ENCODE measurements around the gene BICRA.
A peak's percentile ranks its signal among the peaks of the same experiment; 100 is the strongest.

Gene BICRA

DNA sequence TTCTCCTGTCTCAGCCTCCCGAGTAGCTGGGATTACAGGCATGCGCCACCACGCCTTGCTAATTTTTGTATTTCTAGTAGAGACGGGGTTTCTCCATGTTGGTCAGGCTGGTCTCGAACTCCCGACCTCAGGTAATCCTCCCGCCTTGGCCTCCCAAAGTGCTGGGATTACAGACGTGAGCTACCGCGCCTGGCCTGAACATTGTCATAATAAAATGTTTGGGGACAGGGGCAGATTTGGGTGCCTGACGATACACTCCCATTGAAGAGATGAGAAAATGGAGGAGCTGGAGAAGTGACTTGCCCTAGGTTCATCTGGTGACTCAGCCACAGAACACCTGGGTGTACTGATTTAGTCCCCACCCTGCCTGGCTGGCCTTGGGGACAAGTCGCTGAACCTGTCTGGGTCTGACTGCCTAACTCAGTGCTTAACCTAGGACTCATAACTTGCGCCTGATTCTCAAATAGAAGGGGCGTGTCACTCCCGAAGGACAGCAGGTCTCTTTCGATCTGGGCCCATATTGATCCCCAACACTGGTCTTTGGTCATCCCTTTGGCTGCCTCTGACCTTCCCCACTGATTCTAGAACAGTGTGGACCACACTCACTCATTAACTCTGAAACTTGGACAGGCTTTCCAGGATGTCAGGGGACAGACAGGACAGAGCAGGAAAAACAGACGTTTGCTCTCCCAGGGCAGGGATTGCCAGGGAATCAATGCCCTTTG lies 7.6 kb upstream of the BICRA start:
- DNase-seq, result no peak

DNA sequence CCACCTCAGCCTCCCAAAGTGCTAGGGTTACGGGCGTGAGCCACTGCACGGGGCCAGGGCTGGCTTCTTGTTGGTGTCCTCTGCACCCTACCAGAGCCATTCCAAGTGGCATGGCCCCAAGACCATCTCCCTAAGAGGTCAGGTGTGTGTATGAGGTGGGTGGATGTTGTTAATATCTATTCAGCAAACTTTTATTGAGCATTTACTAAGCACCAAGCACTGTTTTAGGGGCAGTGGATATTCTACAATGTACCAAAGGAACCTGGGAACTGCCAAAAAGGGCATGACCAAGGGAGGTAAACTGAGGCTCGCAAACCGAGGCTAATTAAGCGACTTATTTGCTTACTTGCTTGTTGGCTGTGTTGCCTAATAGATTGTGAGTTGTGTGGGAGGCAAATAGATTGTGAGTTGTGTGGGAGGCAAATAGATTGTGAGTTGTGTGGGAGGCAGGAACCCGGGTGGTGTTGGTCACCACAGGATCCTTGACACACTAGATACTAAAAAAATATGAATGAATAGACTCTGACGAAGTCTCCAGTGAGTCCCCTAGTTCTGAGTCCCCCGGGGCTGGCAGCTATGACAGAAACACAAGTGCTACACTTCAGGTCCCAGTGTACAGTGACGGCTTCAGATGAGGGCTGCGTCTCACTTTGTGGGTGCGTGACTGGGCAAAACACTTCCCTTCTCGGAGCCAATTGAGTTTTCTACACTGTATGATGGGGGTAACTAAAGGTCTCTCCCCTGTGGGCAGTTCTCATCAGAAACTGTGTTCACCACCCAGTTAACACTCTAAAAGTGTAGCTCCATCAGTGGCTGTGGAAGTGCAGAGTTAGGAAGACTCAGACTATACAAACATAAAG lies 5.0 kb upstream of the BICRA start:
- no peak for DNase-seq

- DNase-seq, result no peak
These were observed 1.3 kb upstream of the BICRA start for GRCh38 chr19:47607564-47608073.

DNA sequence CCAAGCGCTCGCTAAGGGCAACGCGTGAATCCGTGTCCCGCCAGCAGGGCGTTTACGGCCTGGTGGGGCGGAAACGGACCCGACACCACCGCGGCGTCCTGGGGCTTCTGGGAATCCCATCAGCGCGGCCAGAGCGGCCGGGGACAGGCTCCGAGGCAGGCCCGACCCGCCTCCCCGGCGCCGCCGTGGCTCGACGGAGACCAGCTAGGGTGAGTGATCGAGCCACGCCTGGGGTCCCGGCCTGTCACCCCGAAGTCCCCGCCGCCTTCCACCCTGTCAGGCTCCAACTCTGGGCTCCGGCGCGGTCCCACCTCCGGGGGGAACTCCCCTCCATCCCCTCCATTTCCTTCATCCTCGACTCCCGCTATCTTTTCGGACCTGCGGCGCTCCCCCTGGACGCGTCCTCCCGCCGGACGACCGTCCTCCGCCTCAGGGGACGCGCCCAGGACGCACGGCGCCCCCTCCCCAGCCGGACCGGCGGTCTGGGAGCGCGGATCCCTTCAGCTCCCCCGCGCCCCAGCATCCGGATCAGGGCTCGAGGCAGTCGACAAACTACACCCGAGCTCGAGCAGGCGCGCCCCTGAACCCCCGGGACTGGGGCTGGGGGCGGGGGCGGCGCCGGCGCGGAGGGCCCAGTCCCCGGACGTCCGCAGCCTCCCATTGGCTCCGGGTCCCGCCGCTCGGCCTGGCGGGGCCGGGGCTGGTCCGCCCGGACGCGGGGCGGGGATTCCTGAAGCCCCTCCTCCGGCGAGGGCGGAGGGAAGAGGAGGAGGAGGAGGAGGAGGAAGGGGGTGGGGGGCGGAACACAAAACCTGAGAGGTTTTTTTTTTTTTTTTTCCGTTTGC lies 638 bp upstream of the BICRA start:
- peak; percentile 87 for DNase-seq

- DNase-seq, result peak; percentile 24
These were observed 1.3 kb downstream of the BICRA start for GRCh38 chr19:47609906-47610894.

GRCh38 chr19:47610902-47611301 lies 2.0 kb downstream of the BICRA start:
- no peak for DNase-seq

DNA sequence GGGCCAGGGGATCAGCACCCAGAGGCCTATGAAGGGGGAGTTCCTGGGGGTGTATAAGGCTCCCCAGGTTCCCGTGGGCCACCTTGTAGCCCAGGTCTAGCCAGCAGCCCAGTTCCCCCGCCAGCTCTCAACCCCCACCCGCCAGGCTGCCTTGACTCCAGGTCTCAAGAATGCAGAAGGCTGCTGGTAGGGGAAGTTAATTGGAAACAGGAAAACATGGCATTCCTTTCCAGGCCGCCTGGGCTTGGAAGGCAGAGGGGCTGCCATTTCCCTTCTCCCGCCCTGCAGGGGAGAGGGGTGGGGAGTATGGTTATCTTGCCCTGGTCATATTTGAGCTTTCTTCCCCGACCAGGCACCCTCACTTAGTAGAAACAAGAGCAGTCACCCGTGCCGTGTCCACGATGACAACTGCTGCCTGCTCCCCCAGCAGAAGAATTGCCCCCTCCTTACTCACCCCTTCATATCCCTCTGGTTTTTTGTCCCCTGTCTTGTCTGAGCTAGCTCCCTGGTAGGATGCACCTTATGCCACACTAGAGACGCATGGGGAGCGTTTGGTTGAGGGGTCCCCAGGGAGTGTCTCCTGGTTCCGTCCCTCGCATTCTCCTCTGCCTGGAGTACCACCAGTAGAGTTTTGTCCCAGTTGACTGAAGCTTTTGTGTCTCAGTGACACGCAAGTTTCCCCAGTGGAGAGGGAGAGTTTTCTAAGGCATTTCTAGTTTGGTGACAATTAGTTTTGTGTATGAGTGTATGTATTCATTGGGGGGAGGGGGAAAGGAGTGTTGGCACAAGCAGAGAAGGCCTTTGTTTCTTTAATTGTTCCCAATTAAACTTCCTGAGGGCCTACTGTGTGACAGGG lies 4.5 kb downstream of the BICRA start:
- peak; percentile 64 for DNase-seq

DNA sequence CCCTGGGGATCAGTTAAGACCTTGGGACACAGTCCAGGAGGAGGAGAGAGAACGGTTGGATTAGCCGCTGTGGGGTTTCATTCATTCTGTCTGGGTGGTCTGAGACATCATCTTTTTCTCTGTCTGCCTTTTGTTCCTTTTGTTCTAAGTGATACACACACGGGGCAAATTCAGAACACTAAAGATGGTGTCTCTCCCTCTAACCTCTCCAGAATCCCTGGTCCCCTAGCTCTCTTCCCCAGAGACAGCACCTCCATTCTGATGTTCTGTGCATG lies 5.0 kb downstream of the BICRA start:
- no peak for DNase-seq

- DNase-seq, result no peak
These were observed 5.6 kb downstream of the BICRA start for GRCh38 chr19:47614559-47614958.

DNA sequence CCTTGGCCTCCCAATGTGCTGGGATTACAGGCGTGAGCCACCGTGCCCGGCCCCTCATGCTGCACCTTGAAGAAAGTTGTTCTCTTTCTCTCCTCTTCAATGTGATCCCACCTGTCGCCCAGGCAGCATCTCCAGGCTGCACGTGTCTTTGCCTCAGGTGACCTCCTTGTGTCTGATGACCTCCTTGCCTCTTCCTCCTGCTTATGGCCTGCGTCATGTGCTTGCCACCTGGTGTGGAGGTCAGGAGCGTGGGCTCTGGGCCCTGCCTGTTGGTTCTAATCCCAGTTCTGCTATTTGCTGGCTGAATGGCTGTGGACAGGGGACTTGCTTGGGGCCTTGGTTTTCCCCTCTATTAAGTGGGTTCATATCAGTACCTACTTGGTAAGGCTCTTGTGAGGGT lies 6.3 kb downstream of the BICRA start:
- no peak for DNase-seq

- no peak for DNase-seq
These were observed 6.8 kb downstream of the BICRA start for GRCh38 chr19:47615714-47616113.

- DNase-seq, result no peak
These were observed 9.8 kb downstream of the BICRA start for GRCh38 chr19:47618771-47619170.

DNA sequence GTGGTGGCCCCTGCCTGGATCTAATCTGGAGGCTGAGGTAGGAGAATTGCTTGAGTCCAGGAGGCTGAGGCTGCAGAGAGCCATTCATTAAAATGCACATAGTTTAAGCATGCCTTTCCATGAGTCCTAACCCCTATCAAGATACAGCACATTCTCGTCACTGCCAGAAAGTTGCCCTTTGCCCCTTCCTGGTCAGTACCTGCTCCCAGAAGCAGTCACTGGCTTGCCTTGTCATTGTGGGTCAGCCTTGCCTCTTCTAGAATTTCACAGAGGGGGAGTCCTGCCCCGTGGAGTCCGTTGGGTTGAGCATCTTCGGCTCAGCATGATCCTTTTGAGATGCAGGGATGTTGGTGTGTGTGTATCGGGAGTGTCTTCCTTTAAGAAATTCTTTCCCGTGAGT lies 10.8 kb downstream of the BICRA start:
- no peak for DNase-seq

DNA sequence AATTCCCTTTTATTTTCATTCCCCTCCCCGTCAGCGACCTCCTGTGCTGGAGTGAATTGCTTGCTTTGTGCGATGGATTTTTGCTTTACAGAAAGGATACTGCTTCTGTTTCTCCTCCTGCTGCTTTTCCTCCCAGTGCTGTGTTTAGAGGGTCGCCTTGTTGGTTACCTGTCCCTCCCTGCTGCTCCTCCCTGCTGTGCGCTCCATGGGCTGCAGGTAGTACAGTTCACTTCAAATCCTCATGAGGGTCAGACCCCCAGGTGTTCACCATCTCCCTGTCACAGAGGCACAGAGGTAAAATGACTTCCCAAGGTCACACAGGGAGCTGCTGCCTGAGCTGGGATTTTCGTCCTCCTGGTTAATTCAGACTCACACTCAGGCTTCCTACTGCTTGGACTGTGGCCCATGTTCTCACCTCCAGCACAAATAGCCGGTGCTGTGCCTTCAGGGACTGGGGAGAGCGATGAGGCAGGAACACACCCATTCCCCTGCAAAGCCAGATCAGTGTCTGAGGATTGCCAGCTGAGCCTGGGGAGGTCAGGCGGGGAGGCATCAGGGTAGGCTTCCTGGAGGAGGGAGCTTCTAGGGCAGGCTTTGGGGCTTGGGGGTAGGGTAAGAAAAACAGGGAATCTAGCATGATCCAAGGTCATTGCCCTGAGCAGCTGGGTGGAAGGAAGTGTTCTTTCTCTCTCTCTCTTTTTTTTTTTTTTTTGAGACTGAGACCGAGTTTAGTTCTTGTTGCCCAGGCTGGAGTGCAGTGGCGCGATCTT lies 14.4 kb downstream of the BICRA start:
- DNase-seq, result no peak

DNA sequence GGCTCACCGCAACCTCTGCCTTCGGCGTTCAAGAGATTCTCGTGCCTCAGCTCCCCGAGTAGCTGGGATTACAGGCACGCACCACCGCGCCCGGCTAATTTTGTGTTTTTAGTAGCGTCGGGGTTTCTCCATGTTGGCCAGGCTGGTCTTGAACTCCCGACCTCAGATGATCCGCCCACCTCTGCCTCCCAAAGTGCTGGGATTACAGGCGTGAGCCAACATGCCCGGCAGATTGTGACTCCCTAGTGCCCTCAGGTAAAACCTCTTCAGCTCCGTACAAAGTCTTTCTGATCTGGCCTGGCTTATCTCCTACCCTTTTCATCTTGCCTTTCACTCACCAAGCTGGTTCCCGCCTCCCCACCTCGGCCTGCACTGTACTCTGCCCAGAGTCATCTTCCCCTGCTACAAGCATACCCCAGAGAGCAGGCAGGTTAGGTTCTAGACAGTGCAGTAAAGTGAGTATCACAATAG lies 15.0 kb downstream of the BICRA start:
- DNase-seq, result peak; percentile 53

DNA sequence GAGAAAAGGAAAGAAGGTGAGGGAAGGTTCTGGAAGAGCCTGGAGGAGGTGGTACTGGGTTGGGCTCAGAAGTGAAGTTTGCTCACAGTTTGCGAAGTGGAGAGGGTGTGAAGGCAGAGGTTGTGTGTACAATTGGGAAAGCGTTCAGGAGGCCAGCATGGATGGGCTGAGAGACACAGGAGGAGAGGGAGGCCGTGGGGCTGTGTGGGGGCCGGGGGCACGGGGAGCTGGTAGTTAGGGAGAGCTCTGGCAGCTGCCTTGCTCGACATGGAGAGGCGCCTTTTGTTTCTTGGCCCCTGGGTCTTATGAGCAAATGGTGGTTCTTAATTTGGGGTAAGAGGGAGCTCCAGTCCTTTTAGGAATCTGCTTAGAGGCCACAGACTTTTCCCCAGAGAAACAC lies 16.7 kb downstream of the BICRA start:
- DNase-seq, result no peak

GRCh38 chr19:47626238-47626637 lies 17.3 kb downstream of the BICRA start:
- DNase-seq, result no peak

- no peak for DNase-seq
These were observed 19.3 kb downstream of the BICRA start for GRCh38 chr19:47628078-47628771.

DNA sequence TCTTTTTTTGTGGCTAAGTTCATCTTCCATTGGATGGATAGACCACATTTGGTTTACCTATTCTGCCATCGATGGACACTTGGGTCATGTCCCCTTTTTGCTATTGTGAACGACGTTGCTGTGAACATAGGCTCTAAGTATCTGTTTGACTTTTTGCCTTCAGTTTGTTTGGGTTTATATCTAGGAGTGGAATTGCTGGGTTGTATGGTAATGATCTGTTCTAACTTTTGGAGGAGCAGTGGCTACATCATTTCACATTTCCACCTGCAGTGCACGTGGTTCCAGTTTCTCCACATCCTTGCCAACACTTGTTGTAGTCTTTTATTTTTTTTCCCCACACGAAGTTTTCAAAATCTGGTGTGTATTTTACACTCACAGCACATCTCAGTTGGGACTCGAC lies 21.7 kb downstream of the BICRA start:
- no peak for DNase-seq
